SH-SY5Y (cell line): ENCODE data around the gene RAB18.

ENCODE experiments used
- GATA2 ChIP-seq: IDR thresholded peaks from 2 replicates; pipeline ENCODE4 v1.6.1; 2011; ENCODE audit warnings: mild to moderate bottlenecking, low read depth, low read length
- GATA3 ChIP-seq: IDR thresholded peaks from 2 replicates; pipeline ENCODE4 v1.6.1; 2011; ENCODE audit warnings: low read depth, mild to moderate bottlenecking, low read length, moderate library complexity

GRCh38 chr10:27542812-27543211, 38.7 kb downstream of the RAB18 start:
- no peak for TF ChIP-seq GATA2
- no peak for TF ChIP-seq GATA3
